Measurements from ENCODE around the gene CCR5. TPM values are rescaled to one million over a fixed set of nuclear protein-coding genes. Genes with fewer than 3 reads are reported as not detected.

CCR5 gene
- total RNA-seq, 3 donors from 2014 or later (not counting 1 experiment from before 2014, with no cell fraction given), result 0.59 to 7.6 (median 1.0) TPM

DNA sequence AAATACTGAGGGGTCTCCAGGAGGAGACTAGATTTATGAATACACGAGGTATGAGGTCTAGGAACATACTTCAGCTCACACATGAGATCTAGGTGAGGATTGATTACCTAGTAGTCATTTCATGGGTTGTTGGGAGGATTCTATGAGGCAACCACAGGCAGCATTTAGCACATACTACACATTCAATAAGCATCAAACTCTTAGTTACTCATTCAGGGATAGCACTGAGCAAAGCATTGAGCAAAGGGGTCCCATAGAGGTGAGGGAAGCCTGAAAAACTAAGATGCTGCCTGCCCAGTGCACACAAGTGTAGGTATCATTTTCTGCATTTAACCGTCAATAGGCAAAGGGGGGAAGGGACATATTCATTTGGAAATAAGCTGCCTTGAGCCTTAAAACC is 4.5 kb downstream of the CCR5 start:
- Mint-ChIP-seq H3K4me1 (peaks cover 33 to 39% of the 10 kb centered on the region in 2 donors), H3K27ac (peak overlapping the region; percentile 5 to 58), H3K36me3 (no peaks in the 10 kb centered on the region), H3K4me3 (no peak overlapping the region), H3K27me3 (ENCODE audit: low read depth in 2 of 2) (peaks cover 6 to 13% of the 10 kb centered on the region in 2 donors), H3K9me3 (no peaks in the 10 kb centered on the region)
- Histone ChIP-seq H3K9me3 (ENCODE audit: control insufficient read depth, insufficient read depth, low read length) (no peaks in the 10 kb centered on the region), H3K4me3 (ENCODE audit: low read length) (no peak overlapping the region), H3K27ac (ENCODE audit: low read length) (peak overlapping the region; percentile 17), H3K4me1 (ENCODE audit: control insufficient read depth, insufficient read depth, low read length) (peaks cover 46% of the 10 kb centered on the region), H3K27me3 (ENCODE audit: control insufficient read depth, insufficient read depth, low read length) (no peaks in the 10 kb centered on the region), H3K36me3 (ENCODE audit: control insufficient read depth, insufficient read depth, low read length) (peaks cover 3% of the 10 kb centered on the region)
- 83% methylated on average over 1 of the region's 2 CpGs for WGBS (ENCODE audit: insufficient coverage)
- ATAC-seq (no peak), DNase-seq (no peak)
- TF ChIP-seq, protein P1, sequence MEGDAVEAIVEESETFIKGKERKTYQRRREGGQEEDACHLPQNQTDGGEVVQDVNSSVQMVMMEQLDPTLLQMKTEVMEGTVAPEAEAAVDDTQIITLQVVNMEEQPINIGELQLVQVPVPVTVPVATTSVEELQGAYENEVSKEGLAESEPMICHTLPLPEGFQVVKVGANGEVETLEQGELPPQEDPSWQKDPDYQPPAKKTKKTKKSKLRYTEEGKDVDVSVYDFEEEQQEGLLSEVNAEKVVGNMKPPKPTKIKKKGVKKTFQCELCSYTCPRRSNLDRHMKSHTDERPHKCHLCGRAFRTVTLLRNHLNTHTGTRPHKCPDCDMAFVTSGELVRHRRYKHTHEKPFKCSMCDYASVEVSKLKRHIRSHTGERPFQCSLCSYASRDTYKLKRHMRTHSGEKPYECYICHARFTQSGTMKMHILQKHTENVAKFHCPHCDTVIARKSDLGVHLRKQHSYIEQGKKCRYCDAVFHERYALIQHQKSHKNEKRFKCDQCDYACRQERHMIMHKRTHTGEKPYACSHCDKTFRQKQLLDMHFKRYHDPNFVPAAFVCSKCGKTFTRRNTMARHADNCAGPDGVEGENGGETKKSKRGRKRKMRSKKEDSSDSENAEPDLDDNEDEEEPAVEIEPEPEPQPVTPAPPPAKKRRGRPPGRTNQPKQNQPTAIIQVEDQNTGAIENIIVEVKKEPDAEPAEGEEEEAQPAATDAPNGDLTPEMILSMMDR (IDR thresholded peaks at IDR 0.05), result no peak
- intact Hi-C loops (cut with micrococcal nuclease), result loop anchor here (5.0 kb wide), 1 partner anchor 288 kb away; no protein-coding TSS in a partner anchor

DNA sequence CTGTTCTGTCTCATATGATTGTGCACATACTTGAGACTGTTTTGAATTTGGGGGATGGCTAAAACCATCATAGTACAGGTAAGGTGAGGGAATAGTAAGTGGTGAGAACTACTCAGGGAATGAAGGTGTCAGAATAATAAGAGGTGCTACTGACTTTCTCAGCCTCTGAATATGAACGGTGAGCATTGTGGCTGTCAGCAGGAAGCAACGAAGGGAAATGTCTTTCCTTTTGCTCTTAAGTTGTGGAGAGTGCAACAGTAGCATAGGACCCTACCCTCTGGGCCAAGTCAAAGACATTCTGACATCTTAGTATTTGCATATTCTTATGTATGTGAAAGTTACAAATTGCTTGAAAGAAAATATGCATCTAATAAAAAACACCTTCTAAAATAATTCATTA is 5.1 kb downstream of the CCR5 start:
- peaks cover 3% of the 10 kb centered on the region for H3K36me3 ChIP-seq (ENCODE audit: control insufficient read depth, insufficient read depth, low read length)
- Mint-ChIP-seq H3K4me1 (peaks cover 31 to 39% of the 10 kb centered on the region in 2 donors), H3K27ac (peak overlapping the region in 1 of 2 donors; percentile 58), H3K27me3 (ENCODE audit: low read depth in 2 of 2) (peaks cover 6 to 13% of the 10 kb centered on the region in 2 donors), H3K4me3 (peak overlapping the region; percentile 4), H3K9me3 (no peaks in the 10 kb centered on the region), H3K36me3 (no peaks in the 10 kb centered on the region)
- H3K27me3 ChIP-seq (ENCODE audit: control insufficient read depth, insufficient read depth, low read length), result no peaks in the 10 kb centered on the region
- 0% methylated on average over 2 of the region's 2 CpGs for WGBS (ENCODE audit: insufficient coverage)
- peak overlapping the region; percentile 17 for H3K27ac ChIP-seq (ENCODE audit: low read length)
- H3K4me3 ChIP-seq (ENCODE audit: low read length), result no peak overlapping the region
- DNase-seq, result peak in 1 of 2 donors; percentile 52
- H3K4me1 ChIP-seq (ENCODE audit: control insufficient read depth, insufficient read depth, low read length), result peaks cover 52% of the 10 kb centered on the region
- peak; percentile 13 to 46 (median 45) for ATAC-seq
- H3K9me3 ChIP-seq (ENCODE audit: control insufficient read depth, insufficient read depth, low read length), result no peaks in the 10 kb centered on the region
- TF ChIP-seq, protein P1 (IDR thresholded peaks at IDR 0.05), result no peak
- intact Hi-C loops (cut with micrococcal nuclease), result loop anchor here (5.0 kb wide), 1 partner anchor 289 kb away; no protein-coding TSS in a partner anchor

DNA sequence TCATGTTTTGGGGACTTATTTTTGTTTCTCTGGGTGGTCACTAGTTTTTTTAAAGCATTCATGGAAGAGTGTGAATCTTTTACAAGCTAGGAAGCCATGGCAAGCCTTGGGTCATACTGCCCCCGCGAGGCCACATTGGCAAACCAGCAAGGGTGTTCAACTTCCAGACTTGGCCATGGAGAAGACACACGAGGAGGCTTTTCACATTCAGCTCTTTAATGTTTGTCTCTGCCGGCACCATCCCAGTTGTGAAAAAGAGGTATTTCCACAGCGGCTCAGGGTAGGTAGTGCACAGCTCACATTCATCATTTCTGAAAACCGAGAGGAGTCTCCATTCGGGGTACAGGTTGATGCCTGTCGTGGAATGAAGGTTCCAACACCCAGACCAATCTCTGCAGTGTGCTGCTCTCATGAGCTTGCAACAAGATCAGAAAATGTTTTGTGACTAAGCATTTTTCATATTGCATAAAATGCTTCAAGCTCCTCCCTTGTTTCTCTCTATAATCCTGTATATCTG is 7.7 kb downstream of the CCR5 start:
- Histone ChIP-seq H3K4me3 (ENCODE audit: low read length) (no peak overlapping the region), H3K27me3 (ENCODE audit: control insufficient read depth, insufficient read depth, low read length) (no peaks in the 10 kb centered on the region), H3K4me1 (ENCODE audit: control insufficient read depth, insufficient read depth, low read length) (peaks cover 49% of the 10 kb centered on the region), H3K27ac (ENCODE audit: low read length) (no peak overlapping the region), H3K36me3 (ENCODE audit: control insufficient read depth, insufficient read depth, low read length) (peaks cover 3% of the 10 kb centered on the region), H3K9me3 (ENCODE audit: control insufficient read depth, insufficient read depth, low read length) (no peaks in the 10 kb centered on the region)
- no peaks in the 10 kb centered on the region for H3K9me3 Mint-ChIP-seq
- peak in 2 of 3 donors; percentile 69 to 70 for ATAC-seq
- peak; percentile 47 to 76 for DNase-seq
- peaks cover 40 to 41% of the 10 kb centered on the region in 2 donors for H3K4me1 Mint-ChIP-seq
- no peak overlapping the region for H3K4me3 Mint-ChIP-seq
- H3K36me3 Mint-ChIP-seq, result no peaks in the 10 kb centered on the region
- H3K27ac Mint-ChIP-seq, result no peak overlapping the region
- intact Hi-C loops (cut with micrococcal nuclease), result loop anchor here (2.0 to 5.0 kb wide), 2 partner anchors 291 to 440 kb away; no protein-coding TSS in a partner anchor
- WGBS (ENCODE audit: insufficient coverage), result 49% methylated on average over 8 of the region's 8 CpGs
- TF ChIP-seq, protein P1 (IDR thresholded peaks at IDR 0.05), result peak; percentile 74
- peaks cover 6 to 9% of the 10 kb centered on the region in 2 donors for H3K27me3 Mint-ChIP-seq (ENCODE audit: low read depth in 2 of 2)
